CD4-positive, alpha-beta T cell (primary cell): ENCODE results near the gene SLC6A15. TPM values are rescaled to one million over a fixed set of nuclear protein-coding genes. Genes with fewer than 3 reads are reported as not detected.

Experiments
- ATAC-seq: fragments of 200-7000 bp; cut with Tn5 transposase; one replicate; pipeline ENCODE4 v1.10.0; 2022; ENCODE audit warnings: mild to moderate bottlenecking; ENCODE audit not compliant: poor library complexity
- CTCF ChIA-PET: fragments of 350-600 bp; sonication (Branson Sonifier 250); formaldehyde crosslinking; loops from one replicate; lab custom pipeline; 2021; ENCODE audit warnings: antibody characterized with exemption, inconsistent platforms; lab: Charles Lee
- POLR2A ChIA-PET: fragments of 350-600 bp; sonication (Branson Sonifier 250); formaldehyde crosslinking; loops from one replicate; lab custom pipeline; 2021; ENCODE audit warnings: antibody characterized with exemption, inconsistent platforms; lab: Charles Lee
- DNase-seq, 14 experiments: peaks; one replicate each; pipeline ENCODE4 v3.0.0-alpha.2; 2013 to 2020; ENCODE audit warnings: mixed read lengths in 2 of 14
- H3K27ac ChIP-seq, 2 donors: one replicate each; pipeline versions ENCODE4 v1.5.1 to v1.7.0; 2013; ENCODE audit warnings: low read length in 2 of 2, low read depth in 1 of 2, mild to moderate bottlenecking in 1 of 2
- H3K27me3 ChIP-seq, 2 experiments: 1 replicate in 1 of 2; 2 replicates in 1 of 2; pipeline versions ENCODE4 v1.6.1 to v1.7.0; 2013; ENCODE audit warnings: low read length in 2 of 2, control low read depth in 1 of 2, mild to moderate bottlenecking in 1 of 2, moderate library complexity in 1 of 2; ENCODE audit not compliant: insufficient read depth in 2 of 2, control insufficient read depth in 1 of 2
- H3K36me3 ChIP-seq: one replicate; pipeline ENCODE4 v1.6.1; 2013; ENCODE audit warnings: low read length, control low read depth; ENCODE audit not compliant: insufficient read depth
- H3K4me1 ChIP-seq: one replicate; pipeline ENCODE4 v1.6.1; 2013; ENCODE audit warnings: low read length, control low read depth; ENCODE audit not compliant: insufficient read depth
- H3K4me3 ChIP-seq: one replicate; pipeline ENCODE4 v1.5.1; 2013; ENCODE audit warnings: mild to moderate bottlenecking, low read length, moderate library complexity
- H3K9me3 ChIP-seq, 2 experiments: 1 replicate in 1 of 2; 2 replicates in 1 of 2; pipeline versions ENCODE4 v1.6.1 to v1.7.0; 2013; ENCODE audit warnings: low read length in 2 of 2, mild to moderate bottlenecking in 2 of 2, control low read depth in 1 of 2, moderate library complexity in 1 of 2; ENCODE audit not compliant: control insufficient read depth in 1 of 2, insufficient read depth in 1 of 2
- H3K27ac Mint-ChIP-seq: one replicate; pipeline ENCODE4 v1.8.0; 2020; ENCODE audit warnings: mixed read lengths
- H3K27me3 Mint-ChIP-seq: one replicate; pipeline ENCODE4 v1.8.0; 2021; ENCODE audit warnings: mixed read lengths
- H3K36me3 Mint-ChIP-seq: one replicate; pipeline ENCODE4 v1.8.0; 2021; ENCODE audit warnings: low read depth, mixed read lengths
- H3K4me1 Mint-ChIP-seq: one replicate; pipeline ENCODE4 v1.8.0; 2021; ENCODE audit warnings: low read depth, mixed read lengths
- H3K4me3 Mint-ChIP-seq: one replicate; pipeline ENCODE4 v1.8.0; 2020; ENCODE audit warnings: mild to moderate bottlenecking, mixed read lengths
- H3K9me3 Mint-ChIP-seq: one replicate; pipeline ENCODE4 v1.8.0; 2020; ENCODE audit warnings: mixed read lengths
- CTCF ChIP-seq: fragments of 200-600 bp; IDR thresholded peaks from one replicate; pipeline ENCODE4 v1.8.0; 2022; ENCODE audit warnings: antibody characterized with exemption, mild to moderate bottlenecking
- intact Hi-C, 2 experiments: fragments of 100-400 bp; cut with DNase I in 1 of 2; cut with micrococcal nuclease in 1 of 2; formaldehyde crosslinking; loops; one replicate each; pipeline versions ENCODE4 v1.15.1 to v1.9.0; 2023 to 2025; cut with DNase I, micrococcal nuclease
- total RNA-seq, 174 experiments: library from RNA in 2 of 174; stranded (reverse) in 2 of 174; gene quantifications; one replicate each; pipeline ENCODE4 v1.2.3 and lab custom pipeline; 2021 to 2026

Gene SLC6A15
- total RNA-seq, 2 experiments from 2014 or later, result not detected

- Histone ChIP-seq H3K4me3 (no peak overlapping the region), H3K4me1 (no peaks in the 10 kb centered on the region), H3K27ac (no peak overlapping the region), H3K27me3 (no peaks in the 10 kb centered on the region), H3K9me3 (no peaks in the 10 kb centered on the region), H3K36me3 (no peaks in the 10 kb centered on the region)
- POLR2A ChIA-PET, result no interaction called here
- CTCF ChIA-PET, result no interaction called here
- intact Hi-C loops, result no loop called here
- ATAC-seq, result no peak
- no peak overlapping the region for H3K4me3 Mint-ChIP-seq
- DNase-seq, result no peak
- H3K27ac Mint-ChIP-seq, result no peak overlapping the region
- no peaks in the 10 kb centered on the region for H3K36me3 Mint-ChIP-seq
- H3K4me1 Mint-ChIP-seq, result no peaks in the 10 kb centered on the region
- peaks cover 2% of the 10 kb centered on the region for H3K9me3 Mint-ChIP-seq
- TF ChIP-seq CTCF, result no peak
- no peaks in the 10 kb centered on the region for H3K27me3 Mint-ChIP-seq
These were observed 23.7 kb downstream of the SLC6A15 start for GRCh38 chr12:84888861-84889260.

- no peaks in the 10 kb centered on the region for H3K9me3 Mint-ChIP-seq
- H3K27ac Mint-ChIP-seq, result no peak overlapping the region
- ChIA-PET CTCF (no interaction called here), POLR2A (no interaction called here)
- intact Hi-C loops, result loop anchor here in 1 of 2 experiments (10.0 kb wide), 1 partner anchor 1037 kb away; no protein-coding TSS in a partner anchor
- no peaks in the 10 kb centered on the region for H3K4me1 Mint-ChIP-seq
- H3K27me3 Mint-ChIP-seq, result no peaks in the 10 kb centered on the region
- H3K4me3 Mint-ChIP-seq, result no peak overlapping the region
- Histone ChIP-seq H3K27me3 (no peaks in the 10 kb centered on the region), H3K36me3 (no peaks in the 10 kb centered on the region), H3K4me1 (no peaks in the 10 kb centered on the region), H3K27ac (no peak overlapping the region), H3K9me3 (no peaks in the 10 kb centered on the region), H3K4me3 (no peak overlapping the region)
- no peak for ATAC-seq
- no peaks in the 10 kb centered on the region for H3K36me3 Mint-ChIP-seq
- no peak for TF ChIP-seq CTCF
- no peak for DNase-seq
These were observed 35.3 kb downstream of the SLC6A15 start for GRCh38 chr12:84877340-84877739.

GRCh38 chr12:84875241-84875640, 37.4 kb downstream of the SLC6A15 start:
- Histone ChIP-seq H3K27ac (no peak overlapping the region), H3K27me3 (no peaks in the 10 kb centered on the region), H3K36me3 (no peaks in the 10 kb centered on the region), H3K4me1 (no peaks in the 10 kb centered on the region), H3K4me3 (no peak overlapping the region), H3K9me3 (no peaks in the 10 kb centered on the region)
- Mint-ChIP-seq H3K4me1 (no peaks in the 10 kb centered on the region), H3K27me3 (no peaks in the 10 kb centered on the region), H3K9me3 (no peaks in the 10 kb centered on the region), H3K4me3 (no peak overlapping the region), H3K36me3 (no peaks in the 10 kb centered on the region), H3K27ac (no peak overlapping the region)
- intact Hi-C loops, result loop anchor here (2.0 to 10.0 kb wide), 3 partner anchors 154 to 1046 kb away; no protein-coding TSS in a partner anchor
- POLR2A ChIA-PET, result interaction anchor here (1.4 kb wide), 1 partner anchor 13 kb away, joined by 3 read pairs; no protein-coding TSS in a partner anchor
- no peak for ATAC-seq
- DNase-seq, result no peak
- TF ChIP-seq CTCF, result no peak
- CTCF ChIA-PET, result interaction anchor here (1.5 kb wide), 1 partner anchor 12 kb away, joined by 4 read pairs; no protein-coding TSS in a partner anchor
